GM12878 (cell line): ENCODE data around the gene DDIT4. TPM values are rescaled to one million over a fixed set of nuclear protein-coding genes. Genes with fewer than 3 reads are reported as not detected.
A peak's percentile ranks its signal among the peaks of the same experiment; 100 is the strongest.

Experiments used
- ASH2L ChIP-seq: fragments of 300-600, 200-600 bp; sonication (generic); IDR thresholded peaks from 2 replicates; pipeline ENCODE4 v1.6.1; 2017; ENCODE audit warnings: low read depth, mild to moderate bottlenecking, borderline replicate concordance
- BACH1 ChIP-seq: fragments of 450-650 bp; IDR thresholded peaks from 2 replicates; pipeline ENCODE4 v1.6.1; 2017; ENCODE audit warnings: mild to moderate bottlenecking, borderline replicate concordance
- BHLHE40 ChIP-seq, 2 experiments: fragments of 450-650 bp in 1 of 2; IDR thresholded peaks; 2 replicates each; pipeline ENCODE4 v1.6.1; 2011 to 2017; ENCODE audit warnings: low read depth in 2 of 2, borderline replicate concordance in 1 of 2, improper control_type of control experiment in 1 of 2, low read length in 1 of 2, mild to moderate bottlenecking in 1 of 2
- CHD1 ChIP-seq: IDR thresholded peaks from 2 replicates; pipeline ENCODE4 v1.6.1; 2012; ENCODE audit warnings: low read depth, low read length, improper control_type of control experiment
- NBN ChIP-seq: fragments of 450-650 bp; IDR thresholded peaks from 2 replicates; pipeline ENCODE4 v1.6.1; 2016
- PAX8 ChIP-seq: fragments of 450-650 bp; IDR thresholded peaks from 2 replicates; pipeline ENCODE4 v1.6.1; 2017; ENCODE audit warnings: mild to moderate bottlenecking, moderate library complexity
- PML ChIP-seq: IDR thresholded peaks from 2 replicates; pipeline ENCODE4 v1.6.1; 2012; ENCODE audit warnings: low read length, inconsistent platforms
- POLR2AphosphoS5 ChIP-seq: IDR thresholded peaks from 2 replicates; pipeline ENCODE4 v1.6.1; 2011; ENCODE audit warnings: mild to moderate bottlenecking, low read length, inconsistent platforms
- SMAD5 ChIP-seq: IDR thresholded peaks from 2 replicates; pipeline ENCODE4 v1.6.1; 2016; ENCODE audit warnings: antibody characterized with exemption, low read depth
- TCF12 ChIP-seq: IDR thresholded peaks from 2 replicates; pipeline ENCODE4 v1.6.1; 2011; ENCODE audit warnings: low read depth, mild to moderate bottlenecking, low read length
- YBX1 ChIP-seq: fragments of 450-650 bp; IDR thresholded peaks from 2 replicates; pipeline ENCODE4 v1.6.1; 2016; ENCODE audit warnings: antibody characterized with exemption
- polyA plus RNA-seq, 11 experiments: library from polyadenylated mRNA; depleted of rRNA in 4 of 11; unstranded in 6 of 11; stranded (reverse) in 5 of 11; fragments of >200 nt; fragmentation: Nextera tagmentation in 4 of 11; fragmentation: Illumina TruSeq in 1 of 11; extraction: Ambion mirVana in 4 of 11; extraction: Trizol in 1 of 11; gene quantifications; 1 replicate in 1 of 11; 2 replicates in 10 of 11; pipeline versions ENCODE4 v1.2.1 to v1.2.3, GENCODE V29; 2011 to 2016; ENCODE audit warnings: inconsistent platforms in 2 of 11, missing spikeins in 2 of 11, low read depth in 1 of 11
- total RNA-seq, 4 experiments: library from RNA; depleted of rRNA in 3 of 4; stranded (reverse); fragments of >200 nt in 3 of 4; fragmentation: Illumina TruSeq in 1 of 4; extraction: Trizol in 1 of 4; gene quantifications; 2 replicates each; pipeline versions ENCODE4 v1.2.1 to v1.2.3, GENCODE V29; 2013 to 2021
- TF ChIP-seq, protein P1 (sequence below): fragments of 450-650 bp; IDR thresholded peaks from 2 replicates; pipeline ENCODE4 v1.6.1; 2018; ENCODE audit warnings: mild to moderate bottlenecking, low read depth, moderate library complexity; ENCODE audit not compliant: partially characterized antibody
- TF ChIP-seq, protein P2 (sequence below): IDR thresholded peaks from 2 replicates; pipeline ENCODE4 v1.6.1; 2012; ENCODE audit warnings: improper control_type of control experiment, low read depth, low read length; ENCODE audit not compliant: insufficient replicate concordance
- TF ChIP-seq, protein P3 (sequence below): fragments of 450-650 bp; formaldehyde crosslinking; IDR thresholded peaks from 2 replicates; pipeline ENCODE4 v1.4.0; 2020; ENCODE audit warnings: mild to moderate bottlenecking, moderate library complexity

The DDIT4 gene
- total and polyA plus RNA-seq, 10 of the 15 experiments (the other 5 are each of a cell fraction or from before 2014, with no cell fraction given), result 2.1 to 277 (median 183) TPM

DNA sequence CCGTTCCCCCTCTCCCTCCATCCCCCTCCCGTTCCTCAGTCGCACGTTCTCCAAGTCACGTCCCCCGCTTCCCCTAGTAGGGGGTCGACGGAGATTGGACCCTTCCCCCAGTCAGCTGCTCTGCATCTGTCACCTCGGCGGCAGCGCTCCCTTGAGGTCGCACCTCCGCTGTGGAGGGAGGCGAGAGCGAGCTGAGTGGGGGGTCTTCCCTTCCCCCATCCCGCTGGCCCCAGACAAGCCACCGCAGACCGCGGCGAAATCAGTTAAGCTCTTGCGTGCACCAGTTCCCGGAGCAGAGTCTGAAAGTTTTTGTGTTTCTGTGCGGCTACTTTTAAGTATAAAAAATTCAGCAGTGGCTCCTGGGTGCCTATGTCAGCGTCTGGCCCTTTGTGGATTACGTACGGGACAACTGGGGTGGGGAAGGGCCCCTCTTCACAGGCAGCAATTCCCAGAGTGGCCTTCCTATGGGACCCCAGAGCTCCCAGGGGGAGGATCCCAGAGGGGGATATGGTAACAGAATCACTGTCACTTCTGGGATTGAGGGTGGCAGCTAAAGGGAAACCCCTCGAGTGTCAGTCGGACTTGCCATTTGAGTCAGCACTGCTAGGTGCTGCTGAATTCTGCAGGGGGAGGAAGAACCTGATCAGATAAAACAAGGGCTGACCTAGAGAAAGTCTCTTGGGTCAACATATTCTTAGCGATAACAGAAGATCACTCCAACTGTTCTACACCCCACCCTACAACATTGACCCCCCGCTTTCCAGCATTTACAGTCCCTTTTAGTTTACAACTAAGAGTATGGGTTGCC lies 12.5 kb upstream of the DDIT4 start (continued):
- peak; percentile 93 to 95 for TF ChIP-seq BHLHE40 (IDR thresholded peaks at IDR 0.05; ENCODE audit: borderline replicate concordance in 1 of 2, low read depth in 2 of 2, low read length in 1 of 2)
- peak; percentile 92; the same call in 1 of the 2 replicates for TF ChIP-seq ASH2L
- TF ChIP-seq PAX8, result no peak
- TF ChIP-seq PML, result peak; percentile 52; the same call in 1 of the 2 replicates
- peak; percentile 84; the same call in 1 of the 2 replicates for TF ChIP-seq NBN
- peak; percentile 53 for TF ChIP-seq BACH1
- peak; percentile 85 for TF ChIP-seq TCF12
- TF ChIP-seq, protein P1, sequence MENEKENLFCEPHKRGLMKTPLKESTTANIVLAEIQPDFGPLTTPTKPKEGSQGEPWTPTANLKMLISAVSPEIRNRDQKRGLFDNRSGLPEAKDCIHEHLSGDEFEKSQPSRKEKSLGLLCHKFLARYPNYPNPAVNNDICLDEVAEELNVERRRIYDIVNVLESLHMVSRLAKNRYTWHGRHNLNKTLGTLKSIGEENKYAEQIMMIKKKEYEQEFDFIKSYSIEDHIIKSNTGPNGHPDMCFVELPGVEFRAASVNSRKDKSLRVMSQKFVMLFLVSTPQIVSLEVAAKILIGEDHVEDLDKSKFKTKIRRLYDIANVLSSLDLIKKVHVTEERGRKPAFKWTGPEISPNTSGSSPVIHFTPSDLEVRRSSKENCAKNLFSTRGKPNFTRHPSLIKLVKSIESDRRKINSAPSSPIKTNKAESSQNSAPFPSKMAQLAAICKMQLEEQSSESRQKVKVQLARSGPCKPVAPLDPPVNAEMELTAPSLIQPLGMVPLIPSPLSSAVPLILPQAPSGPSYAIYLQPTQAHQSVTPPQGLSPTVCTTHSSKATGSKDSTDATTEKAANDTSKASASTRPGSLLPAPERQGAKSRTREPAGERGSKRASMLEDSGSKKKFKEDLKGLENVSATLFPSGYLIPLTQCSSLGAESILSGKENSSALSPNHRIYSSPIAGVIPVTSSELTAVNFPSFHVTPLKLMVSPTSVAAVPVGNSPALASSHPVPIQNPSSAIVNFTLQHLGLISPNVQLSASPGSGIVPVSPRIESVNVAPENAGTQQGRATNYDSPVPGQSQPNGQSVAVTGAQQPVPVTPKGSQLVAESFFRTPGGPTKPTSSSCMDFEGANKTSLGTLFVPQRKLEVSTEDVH, result peak; percentile 68
- TF ChIP-seq CHD1, result no peak
- no peak for TF ChIP-seq SMAD5
- TF ChIP-seq, protein P2, sequence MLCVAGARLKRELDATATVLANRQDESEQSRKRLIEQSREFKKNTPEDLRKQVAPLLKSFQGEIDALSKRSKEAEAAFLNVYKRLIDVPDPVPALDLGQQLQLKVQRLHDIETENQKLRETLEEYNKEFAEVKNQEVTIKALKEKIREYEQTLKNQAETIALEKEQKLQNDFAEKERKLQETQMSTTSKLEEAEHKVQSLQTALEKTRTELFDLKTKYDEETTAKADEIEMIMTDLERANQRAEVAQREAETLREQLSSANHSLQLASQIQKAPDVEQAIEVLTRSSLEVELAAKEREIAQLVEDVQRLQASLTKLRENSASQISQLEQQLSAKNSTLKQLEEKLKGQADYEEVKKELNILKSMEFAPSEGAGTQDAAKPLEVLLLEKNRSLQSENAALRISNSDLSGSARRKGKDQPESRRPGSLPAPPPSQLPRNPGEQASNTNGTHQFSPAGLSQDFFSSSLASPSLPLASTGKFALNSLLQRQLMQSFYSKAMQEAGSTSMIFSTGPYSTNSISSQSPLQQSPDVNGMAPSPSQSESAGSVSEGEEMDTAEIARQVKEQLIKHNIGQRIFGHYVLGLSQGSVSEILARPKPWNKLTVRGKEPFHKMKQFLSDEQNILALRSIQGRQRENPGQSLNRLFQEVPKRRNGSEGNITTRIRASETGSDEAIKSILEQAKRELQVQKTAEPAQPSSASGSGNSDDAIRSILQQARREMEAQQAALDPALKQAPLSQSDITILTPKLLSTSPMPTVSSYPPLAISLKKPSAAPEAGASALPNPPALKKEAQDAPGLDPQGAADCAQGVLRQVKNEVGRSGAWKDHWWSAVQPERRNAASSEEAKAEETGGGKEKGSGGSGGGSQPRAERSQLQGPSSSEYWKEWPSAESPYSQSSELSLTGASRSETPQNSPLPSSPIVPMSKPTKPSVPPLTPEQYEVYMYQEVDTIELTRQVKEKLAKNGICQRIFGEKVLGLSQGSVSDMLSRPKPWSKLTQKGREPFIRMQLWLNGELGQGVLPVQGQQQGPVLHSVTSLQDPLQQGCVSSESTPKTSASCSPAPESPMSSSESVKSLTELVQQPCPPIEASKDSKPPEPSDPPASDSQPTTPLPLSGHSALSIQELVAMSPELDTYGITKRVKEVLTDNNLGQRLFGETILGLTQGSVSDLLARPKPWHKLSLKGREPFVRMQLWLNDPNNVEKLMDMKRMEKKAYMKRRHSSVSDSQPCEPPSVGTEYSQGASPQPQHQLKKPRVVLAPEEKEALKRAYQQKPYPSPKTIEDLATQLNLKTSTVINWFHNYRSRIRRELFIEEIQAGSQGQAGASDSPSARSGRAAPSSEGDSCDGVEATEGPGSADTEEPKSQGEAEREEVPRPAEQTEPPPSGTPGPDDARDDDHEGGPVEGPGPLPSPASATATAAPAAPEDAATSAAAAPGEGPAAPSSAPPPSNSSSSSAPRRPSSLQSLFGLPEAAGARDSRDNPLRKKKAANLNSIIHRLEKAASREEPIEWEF, result peak; percentile 96
- peak; percentile 66; the same call in 1 of the 2 replicates for TF ChIP-seq POLR2AphosphoS5
- TF ChIP-seq, protein P3, sequence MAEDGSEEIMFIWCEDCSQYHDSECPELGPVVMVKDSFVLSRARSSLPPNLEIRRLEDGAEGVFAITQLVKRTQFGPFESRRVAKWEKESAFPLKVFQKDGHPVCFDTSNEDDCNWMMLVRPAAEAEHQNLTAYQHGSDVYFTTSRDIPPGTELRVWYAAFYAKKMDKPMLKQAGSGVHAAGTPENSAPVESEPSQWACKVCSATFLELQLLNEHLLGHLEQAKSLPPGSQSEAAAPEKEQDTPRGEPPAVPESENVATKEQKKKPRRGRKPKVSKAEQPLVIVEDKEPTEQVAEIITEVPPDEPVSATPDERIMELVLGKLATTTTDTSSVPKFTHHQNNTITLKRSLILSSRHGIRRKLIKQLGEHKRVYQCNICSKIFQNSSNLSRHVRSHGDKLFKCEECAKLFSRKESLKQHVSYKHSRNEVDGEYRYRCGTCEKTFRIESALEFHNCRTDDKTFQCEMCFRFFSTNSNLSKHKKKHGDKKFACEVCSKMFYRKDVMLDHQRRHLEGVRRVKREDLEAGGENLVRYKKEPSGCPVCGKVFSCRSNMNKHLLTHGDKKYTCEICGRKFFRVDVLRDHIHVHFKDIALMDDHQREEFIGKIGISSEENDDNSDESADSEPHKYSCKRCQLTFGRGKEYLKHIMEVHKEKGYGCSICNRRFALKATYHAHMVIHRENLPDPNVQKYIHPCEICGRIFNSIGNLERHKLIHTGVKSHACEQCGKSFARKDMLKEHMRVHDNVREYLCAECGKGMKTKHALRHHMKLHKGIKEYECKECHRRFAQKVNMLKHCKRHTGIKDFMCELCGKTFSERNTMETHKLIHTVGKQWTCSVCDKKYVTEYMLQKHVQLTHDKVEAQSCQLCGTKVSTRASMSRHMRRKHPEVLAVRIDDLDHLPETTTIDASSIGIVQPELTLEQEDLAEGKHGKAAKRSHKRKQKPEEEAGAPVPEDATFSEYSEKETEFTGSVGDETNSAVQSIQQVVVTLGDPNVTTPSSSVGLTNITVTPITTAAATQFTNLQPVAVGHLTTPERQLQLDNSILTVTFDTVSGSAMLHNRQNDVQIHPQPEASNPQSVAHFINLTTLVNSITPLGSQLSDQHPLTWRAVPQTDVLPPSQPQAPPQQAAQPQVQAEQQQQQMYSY (CRISPR knock-in tag), result no peak
- peak; percentile 81 for TF ChIP-seq YBX1
